Spleen (tissue), 11 donors: ENCODE results near the gene MORF4L2. TPM values are rescaled to one million over a fixed set of nuclear protein-coding genes. Genes with fewer than 3 reads are reported as not detected.

Source experiments
- DNase-seq: peaks from one replicate; pipeline ENCODE4 v3.0.0-alpha.2; 2020
- H3K27ac ChIP-seq, 8 donors: fragments of 200-600 bp; sonication (generic) in 7 of 8; 1 replicate in 4 of 8; 2 replicates in 4 of 8; pipeline versions ENCODE4 v1.5.0 to v1.8.0; 2016 to 2021; ENCODE audit warnings: inconsistent platforms in 4 of 8, mild to moderate bottlenecking in 4 of 8, moderate library complexity in 1 of 8
- H3K27me3 ChIP-seq, 7 donors: fragments of 200-600 bp; sonication (generic) in 6 of 7; replicated peaks in 1 of 7; 1 replicate in 4 of 7; 2 replicates in 3 of 7; pipeline versions ENCODE4 v1.5.0 to v1.8.0; 2016 to 2021; ENCODE audit warnings: inconsistent platforms in 3 of 7, mild to moderate bottlenecking in 1 of 7
- H3K36me3 ChIP-seq, 6 donors: fragments of 200-600 bp; sonication (generic) in 5 of 6; 1 replicate in 4 of 6; 2 replicates in 2 of 6; pipeline versions ENCODE4 v1.5.0 to v1.8.0; 2016 to 2021; ENCODE audit warnings: inconsistent platforms in 2 of 6
- H3K4me1 ChIP-seq, 6 donors: fragments of 200-600 bp; sonication (generic) in 5 of 6; 1 replicate in 3 of 6; 2 replicates in 3 of 6; pipeline versions ENCODE4 v1.5.0 to v1.8.0; 2016 to 2021; ENCODE audit warnings: inconsistent platforms in 3 of 6
- H3K4me3 ChIP-seq, 8 donors: fragments of 200-600 bp; sonication (generic) in 7 of 8; 1 replicate in 4 of 8; 2 replicates in 4 of 8; pipeline versions ENCODE4 v1.5.0 to v1.8.0; 2016 to 2021; ENCODE audit warnings: inconsistent platforms in 4 of 8, mild to moderate bottlenecking in 4 of 8, moderate library complexity in 2 of 8
- H3K9me3 ChIP-seq, 8 donors: fragments of 200-600 bp; sonication (generic) in 7 of 8; 1 replicate in 4 of 8; 2 replicates in 4 of 8; pipeline versions ENCODE4 v1.5.0 to v1.8.0; 2016 to 2021; ENCODE audit warnings: inconsistent platforms in 4 of 8
- CTCF ChIP-seq, 11 experiments: fragments of 200-600 bp in 7 of 11; fragments of 450-650 bp in 4 of 11; sonication (generic) in 4 of 11; IDR thresholded peaks in 8 of 11; conservative IDR thresholded peaks in 3 of 11; 1 replicate in 7 of 11; 2 replicates in 4 of 11; pipeline versions ENCODE4 v1.4.0 to v1.8.0; 2016 to 2021; ENCODE audit warnings: antibody characterized with exemption in 11 of 11, inconsistent platforms in 4 of 11, mild to moderate bottlenecking in 1 of 11
- POLR2A ChIP-seq, 3 donors: fragments of 450-650 bp; IDR thresholded peaks; one replicate each; pipeline ENCODE4 v1.5.1; 2017; ENCODE audit warnings: antibody characterized with exemption in 3 of 3, mild to moderate bottlenecking in 1 of 3
- POLR2AphosphoS5 ChIP-seq, 3 donors: sonication (generic); formaldehyde crosslinking; IDR thresholded peaks; one replicate each; pipeline ENCODE4 v1.5.1; 2017; ENCODE audit warnings: antibody characterized with exemption in 3 of 3
- WGBS, 5 donors: extraction: QIAGEN DNeasy Blood & Tissue Kit in 3 of 5; methylation state at CpG; one replicate each; pipeline versions ENCODE4 v1.1.5 to v1.1.7; 2013 to 2018; 5-methylcytosine and 5-hydroxymethylcytosine counted together
- intact Hi-C: fragments of 100-400 bp; cut with DNase I; formaldehyde crosslinking; loops from one replicate; pipeline ENCODE4 v1.15.0; 2023; ENCODE audit warnings: low total_unique reads
- polyA plus RNA-seq, 3 donors: library from polyadenylated mRNA; stranded (reverse); fragments of 200-250 nt; gene quantifications; one replicate each; pipeline ENCODE4 v1.2.1, GENCODE V29; 2013
- total RNA-seq, 7 donors: library from RNA; depleted of rRNA in 3 of 7; stranded (reverse); fragments of >200 nt in 3 of 7; fragmentation: NEBNext Ultra II Directional in 4 of 7; extraction: Animal tissue kit (Norgen Biotek cat#: 25700) in 4 of 7; gene quantifications; one replicate each; pipeline versions ENCODE4 v1.1.0 to v1.2.1, GENCODE V29; 2016 to 2021
- donor health status: healthy with polysubstance abuse.
- donor health status: DM: no; HTN: no; CAD: no; lungs with moderate emphysema.
- donor health status: DM: no; HTN: no; CAD: no.
- donor health status: Bipolar disorder and iron deficiency.
- donor health status: healthy.
- donor health status: DM: no; HTN: no; CAD: no.
- donor health status: DM: yes; HTN: yes; CAD: no.

Gene MORF4L2
- total and polyA plus RNA-seq, 10 donors, result 86.8 to 222 (median 154) TPM

GRCh38 chrX:103629318-103630170 is 57.0 kb downstream of the MORF4L2 start:
- no peaks in the 10 kb centered on the region for H3K36me3 ChIP-seq
- H3K4me1 ChIP-seq, result peaks cover 0 to 19% (median 6%) of the 10 kb centered on the region in 6 donors
- TF ChIP-seq CTCF (IDR thresholded peaks at IDR 0.05 in 8 of 11, conservative IDR thresholded peaks at IDR 0.05 in 3 of 11), result peak in 3 of 11 experiments; percentile 13 to 27 (median 19)
- TF ChIP-seq POLR2AphosphoS5 (IDR thresholded peaks at IDR 0.05), result peak in 2 of 3 donors; percentile 68 to 81
- no peak for TF ChIP-seq POLR2A (IDR thresholded peaks at IDR 0.05)
- H3K27me3 ChIP-seq, result peaks cover 0 to 8% (median 0%) of the 10 kb centered on the region in 7 donors
- peak overlapping the region; percentile 75 to 88 (median 85) for H3K27ac ChIP-seq
- no peaks in the 10 kb centered on the region for H3K9me3 ChIP-seq
- peak; percentile 83 for DNase-seq
- H3K4me3 ChIP-seq, result peak overlapping the region; percentile 50 to 72 (median 56)
- intact Hi-C loops, result no loop called here
- 0 to 30% (median 2%) methylated on average over 28 to 49 of the region's 49 CpGs for WGBS, 5 donors

GRCh38 chrX:103628386-103629317 is 57.8 kb downstream of the MORF4L2 start, which contains the start of gene TCEAL1:
Gene TCEAL1, plus strand, starts transcription at chrX:103628975. Its CDS starts 942 bp downstream, at chrX:103629917.
- Histone ChIP-seq H3K4me1 (peaks cover 0 to 19% (median 6%) of the 10 kb centered on the region in 6 donors), H3K4me3 (peak within 1 kb of the TSS; percentile 50 to 72 (median 56)), H3K27ac (peak within 1 kb of the TSS; percentile 75 to 88 (median 85)), H3K9me3 (no peaks in the 10 kb centered on the region), H3K27me3 (peaks cover 0 to 8% (median 0%) of the 10 kb centered on the region in 7 donors), H3K36me3 (no peaks in the 10 kb centered on the region)
- intact Hi-C loops, result no loop called here
- peak; percentile 86 for DNase-seq
- TF ChIP-seq POLR2AphosphoS5 (IDR thresholded peaks at IDR 0.05) (peak in 2 of 3 donors; percentile 53 to 62), POLR2A (IDR thresholded peaks at IDR 0.05) (no peak), CTCF (IDR thresholded peaks at IDR 0.05 in 8 of 11, conservative IDR thresholded peaks at IDR 0.05 in 3 of 11) (peak in 2 of 11 experiments; percentile 6 to 23)
- 2 to 29% (median 3%) methylated on average over 24 to 32 of the region's 32 CpGs for WGBS, 5 donors

GRCh38 chrX:103626855-103627254 is 59.6 kb downstream of the MORF4L2 start:
- peaks cover 0 to 8% (median 0%) of the 10 kb centered on the region in 7 donors for H3K27me3 ChIP-seq
- TF ChIP-seq POLR2A (IDR thresholded peaks at IDR 0.05) (no peak), POLR2AphosphoS5 (IDR thresholded peaks at IDR 0.05) (no peak), CTCF (IDR thresholded peaks at IDR 0.05 in 8 of 11, conservative IDR thresholded peaks at IDR 0.05 in 3 of 11) (no peak)
- intact Hi-C loops, result no loop called here

More at GRCh38 chrX:103626855-103627254, 59.6 kb downstream of the MORF4L2 start:
- no peak overlapping the region for H3K4me3 ChIP-seq
- no peaks in the 10 kb centered on the region for H3K36me3 ChIP-seq
- peaks cover 0 to 19% (median 6%) of the 10 kb centered on the region in 6 donors for H3K4me1 ChIP-seq
- no peak overlapping the region for H3K27ac ChIP-seq
- no peak for DNase-seq
- H3K9me3 ChIP-seq, result no peaks in the 10 kb centered on the region

Other genes with a start within 250 kb of the MORF4L2 start
- gene RAB40A, start 167.2 kb downstream of the MORF4L2 start, total RNA-seq, result 1 to 10 TPM in 2 of 7 donors, under 1 TPM in 4, not detected in 1; 0.51 to 1.6 (median 0.77) TPM
- gene RAB40A, start 167.2 kb downstream of the MORF4L2 start, polyA plus RNA-seq, result under 1 TPM; 0.12 to 0.35 (median 0.17) TPM
- 10 to 100 TPM; 38.5 to 76.0 (median 63.1) TPM for gene TCEAL4, start 101.2 kb downstream of the MORF4L2 start, total RNA-seq
- gene TCEAL4, start 101.2 kb downstream of the MORF4L2 start, polyA plus RNA-seq, result 100 to 1,000 TPM in 2 of 3 donors, 10 to 100 TPM in 1; 96.4 to 157 (median 104) TPM
- gene TCEAL3, start 78.7 kb downstream of the MORF4L2 start, total RNA-seq, result 10 to 100 TPM; 16.1 to 30.0 (median 26.2) TPM
- gene TCEAL3, start 78.7 kb downstream of the MORF4L2 start, polyA plus RNA-seq, result 10 to 100 TPM; 20.7 to 36.4 (median 21.1) TPM
- gene TCEAL1, start 57.7 kb downstream of the MORF4L2 start, total RNA-seq, result 10 to 100 TPM; 14.8 to 71.5 (median 30.5) TPM
- gene TCEAL1, start 57.7 kb downstream of the MORF4L2 start, polyA plus RNA-seq, result 10 to 100 TPM; 27.9 to 44.1 (median 29.1) TPM
- gene TMEM31, start 24.2 kb upstream of the MORF4L2 start, total RNA-seq, result not detected
- gene TMEM31, start 24.2 kb upstream of the MORF4L2 start, polyA plus RNA-seq, result under 1 TPM in 2 of 3 donors, not detected in 1; 0.14 to 0.22 TPM
- gene PLP1, start 90.1 kb upstream of the MORF4L2 start, total RNA-seq, result under 1 TPM in 2 of 7 donors, not detected in 5; 0.17 to 0.39 TPM
- gene PLP1, start 90.1 kb upstream of the MORF4L2 start, polyA plus RNA-seq, result 10 to 100 TPM in 1 of 3 donors, under 1 TPM in 2; 0.23 to 20.6 (median 0.54) TPM
- gene RAB9B, start 145.6 kb upstream of the MORF4L2 start, total RNA-seq, result 1 to 10 TPM in 1 of 7 donors, under 1 TPM in 6; 0.43 to 1.0 (median 0.92) TPM
- under 1 TPM; 0.46 to 0.51 (median 0.47) TPM for gene RAB9B, start 145.6 kb upstream of the MORF4L2 start, polyA plus RNA-seq